Activated CD4-positive, alpha-beta T cell treated with anti-CD3 and anti-CD28 coated beads, Interleukin-2, amount 50 U/mL, for 16 hours (primary cell): ENCODE measurements around the gene TESK2.
A peak's percentile ranks its signal among the peaks of the same experiment; 100 is the strongest.
"Not testable (repeated sequence)": the region's sequence is repeated elsewhere in the genome, so short reads cannot be mapped to it uniquely, and the experiment has no call there.

ENCODE experiments used
- DNase-seq: peaks from one replicate; pipeline ENCODE4 v3.0.0-alpha.2; 2020

TESK2 gene

GRCh38 chr1:45373573-45373972, 117.4 kb downstream of the TESK2 start:
- no peak for DNase-seq

GRCh38 chr1:45370575-45370974, 120.4 kb downstream of the TESK2 start:
- no peak for DNase-seq

- no peak for DNase-seq
Observed at GRCh38 chr1:45365051-45365450, 125.9 kb downstream of the TESK2 start.

- DNase-seq: no peak
Observed at GRCh38 chr1:45364294-45364693, 126.7 kb downstream of the TESK2 start.

GRCh38 chr1:45360981-45361380, 130.0 kb downstream of the TESK2 start:
- DNase-seq: not testable (repeated sequence)

DNA sequence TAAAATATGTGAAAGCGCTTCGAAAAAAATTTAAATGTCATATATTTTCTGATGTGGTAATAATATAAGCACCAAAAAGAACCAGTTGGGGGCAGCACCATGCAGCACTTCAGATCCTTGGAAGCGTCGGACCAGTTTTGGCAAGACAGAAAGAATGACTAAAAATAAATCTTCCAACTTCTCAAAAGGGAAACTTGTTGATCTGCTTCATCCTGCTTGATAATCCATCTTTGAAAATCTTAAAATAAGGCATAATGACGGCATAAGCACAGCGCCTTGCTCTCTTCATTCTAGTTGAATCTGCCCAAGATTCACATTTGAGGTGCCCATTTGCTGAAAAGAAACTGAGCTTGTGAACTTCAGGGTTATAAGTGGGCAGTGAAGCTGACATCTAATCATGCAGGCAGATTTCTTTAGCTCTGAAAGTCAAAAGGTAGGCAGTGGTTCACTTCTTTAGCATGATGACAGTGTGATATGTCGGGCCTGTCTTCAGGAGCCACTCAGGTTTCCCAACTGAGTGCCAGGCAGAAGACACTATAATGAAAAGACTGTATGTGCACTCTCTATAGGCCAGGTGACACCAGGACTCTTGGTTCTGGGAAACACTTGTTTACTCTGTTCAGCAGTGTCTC, 131.0 kb downstream of the TESK2 start:
- DNase-seq: peak; percentile 56

DNA sequence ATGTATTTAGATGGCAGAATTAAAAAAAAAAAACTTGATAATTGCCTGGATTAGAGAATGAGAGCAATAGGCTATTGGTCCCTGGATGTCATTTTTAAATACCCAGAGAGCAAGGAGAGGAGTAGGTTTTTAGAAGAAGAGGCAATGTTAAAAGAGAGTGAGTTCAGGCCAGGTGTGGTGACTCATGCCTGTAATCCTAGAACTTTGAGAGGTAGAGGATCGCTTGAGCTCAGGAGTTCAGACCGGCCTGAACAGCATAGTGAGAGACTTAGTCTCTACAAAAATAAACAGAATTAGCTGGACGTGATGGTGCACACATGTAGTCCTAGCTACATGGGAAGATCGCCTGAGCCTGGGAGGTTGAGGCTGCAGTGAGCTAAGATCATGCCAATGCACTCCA, 134.8 kb downstream of the TESK2 start:
- no peak for DNase-seq

GRCh38 chr1:45355683-45356082, 135.3 kb downstream of the TESK2 start:
- no peak for DNase-seq

GRCh38 chr1:45354838-45355237, 136.1 kb downstream of the TESK2 start:
- DNase-seq: no peak

DNA sequence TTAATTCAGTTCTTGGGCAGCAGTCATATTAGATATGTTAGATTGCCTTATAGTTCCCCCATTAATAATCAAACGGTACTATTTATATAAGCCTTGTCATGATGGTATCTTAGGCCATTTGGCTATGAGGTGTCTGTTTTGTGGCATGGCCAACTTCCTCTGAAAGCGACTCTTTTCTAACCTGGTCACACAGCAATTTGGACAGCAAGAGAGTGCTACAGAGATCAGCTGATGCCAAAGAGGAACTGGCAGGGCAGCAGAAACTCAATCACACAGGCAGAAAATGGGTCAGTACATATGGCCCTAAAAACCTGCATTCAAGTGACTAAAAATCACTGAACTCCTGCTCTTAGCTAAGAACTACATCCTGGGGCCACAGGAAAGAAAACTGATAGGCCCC, 137.3 kb downstream of the TESK2 start:
- DNase-seq: no peak

- DNase-seq: no peak
Observed at GRCh38 chr1:45351508-45351907, 139.5 kb downstream of the TESK2 start.

DNA sequence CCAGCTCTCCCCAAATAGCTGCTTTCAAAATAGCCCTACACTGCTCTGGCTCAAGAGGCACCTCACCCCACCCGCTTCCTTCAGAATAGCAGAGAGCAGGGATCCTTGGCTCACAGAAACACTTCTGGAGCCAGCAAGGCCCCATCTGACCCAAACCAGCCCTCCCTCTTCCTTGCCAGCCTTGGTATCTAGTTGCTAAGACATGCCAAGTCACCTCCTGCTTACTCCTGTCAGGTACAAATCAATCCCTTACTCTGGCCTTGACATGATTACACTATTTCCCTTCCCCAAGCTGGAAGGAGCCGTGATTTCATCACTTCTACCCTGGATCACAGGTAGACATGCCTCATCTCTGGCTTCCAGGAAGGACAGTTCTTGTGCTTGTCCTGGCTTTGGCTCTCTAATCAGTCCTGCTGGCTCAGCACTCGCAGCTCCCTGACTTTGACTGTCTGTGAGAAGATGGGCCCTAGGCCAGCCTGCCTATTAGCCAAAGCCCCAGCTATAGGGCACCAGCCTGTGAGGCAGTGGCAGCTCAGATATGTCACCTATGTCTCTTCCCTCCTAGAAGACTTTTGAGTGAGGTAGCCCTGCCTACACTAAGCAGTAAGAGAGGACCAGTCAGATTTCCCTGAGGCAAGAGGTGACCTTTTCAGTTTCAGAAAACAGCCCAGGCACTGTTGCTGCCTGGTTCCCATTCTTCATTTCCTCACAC, 141.8 kb downstream of the TESK2 start:
- no peak for DNase-seq

- no peak for DNase-seq
Observed at GRCh38 chr1:45348609-45348965, 142.4 kb downstream of the TESK2 start.

DNA sequence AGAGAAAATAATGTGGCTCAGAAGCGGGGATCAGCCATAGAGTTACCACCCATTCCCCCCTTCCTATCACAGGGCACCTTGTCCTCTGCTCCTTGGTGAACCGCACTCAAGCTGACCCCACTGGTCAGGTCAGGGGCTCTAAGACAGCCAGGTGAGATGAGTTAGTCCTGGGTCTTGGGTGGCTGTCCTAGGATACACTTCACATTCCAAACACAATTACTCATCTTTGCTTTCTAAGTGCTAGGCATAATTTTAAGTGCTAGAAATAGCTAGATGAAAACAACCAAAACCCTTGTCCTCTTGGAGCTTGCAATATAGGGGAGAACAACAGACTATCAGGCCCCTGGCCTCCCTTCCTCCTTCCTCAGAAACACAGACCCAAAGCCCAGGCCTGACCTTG, 142.9 kb downstream of the TESK2 start:
- no peak for DNase-seq

DNA sequence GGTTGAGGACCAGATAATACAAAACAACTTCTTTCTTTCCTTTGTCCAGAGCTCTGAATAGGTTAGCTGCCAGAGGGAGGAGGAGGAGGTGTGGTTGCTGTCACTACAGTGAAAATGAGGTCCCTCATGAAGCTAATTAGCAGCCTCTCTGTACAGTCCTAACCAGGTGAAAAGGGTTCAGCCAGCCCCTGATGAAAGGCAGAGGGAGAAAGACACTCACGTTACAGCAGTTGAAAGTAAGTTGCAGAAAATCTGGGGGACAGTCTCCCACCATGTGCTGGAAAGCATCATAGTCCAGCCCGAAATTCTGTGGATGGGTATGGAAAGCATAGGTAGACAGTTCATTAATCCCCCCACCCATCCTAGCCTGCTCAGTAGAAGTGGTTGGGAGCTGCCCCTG, 144.5 kb downstream of the TESK2 start:
- no peak for DNase-seq

DNA sequence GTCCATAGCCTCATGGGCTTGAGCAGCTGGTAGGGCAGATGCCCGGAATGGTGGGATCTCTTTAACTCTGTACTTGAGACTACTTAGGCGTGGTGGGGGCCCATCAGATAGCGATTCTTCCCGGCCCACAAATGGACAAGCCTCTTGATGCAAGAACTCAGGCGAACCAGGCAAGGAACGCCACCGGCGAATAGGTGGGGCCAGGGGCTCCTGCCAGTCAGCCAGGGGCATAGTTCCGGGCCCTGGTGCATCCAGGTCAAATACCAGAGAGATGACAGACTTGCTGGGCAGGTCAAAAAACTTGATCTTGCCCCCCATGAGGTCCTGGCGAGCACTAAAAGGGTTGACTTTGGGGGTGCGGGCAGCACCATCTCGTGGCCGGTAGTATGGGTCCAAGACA, 145.9 kb downstream of the TESK2 start:
- DNase-seq: no peak

- no peak for DNase-seq
Observed at GRCh38 chr1:45344499-45344898, 146.5 kb downstream of the TESK2 start.

DNA sequence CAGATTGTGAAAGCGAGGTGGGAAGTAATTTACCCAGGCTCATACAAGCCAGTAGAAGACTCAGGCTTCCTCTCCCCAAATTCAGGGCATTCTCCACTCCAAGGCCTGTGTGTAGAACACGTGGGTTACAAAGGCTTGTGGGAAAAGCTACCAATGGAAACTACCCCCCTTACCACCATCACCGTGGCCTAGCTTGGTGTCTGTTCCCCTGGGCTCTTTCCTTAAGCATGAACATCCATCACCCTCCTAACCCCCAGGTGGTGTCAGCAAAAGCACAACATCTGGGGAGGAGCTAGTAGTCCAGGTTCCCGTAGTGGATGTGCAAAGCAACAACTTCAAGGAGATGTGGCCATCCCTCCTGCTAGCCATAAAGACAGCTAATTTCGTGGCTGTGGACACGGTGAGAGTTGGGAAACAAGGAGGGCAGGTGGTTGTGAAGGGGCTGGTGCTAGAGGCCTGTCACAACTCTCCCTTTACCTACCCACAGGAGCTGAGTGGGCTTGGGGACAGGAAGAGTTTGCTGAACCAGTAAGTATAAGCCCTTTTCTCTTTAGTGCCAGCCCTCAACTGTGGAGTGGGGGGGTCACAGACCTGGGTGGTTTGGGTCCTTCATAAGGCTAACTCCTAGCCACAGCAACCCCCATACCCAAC, 150.0 kb downstream of the TESK2 start:
- peak; percentile 44 for DNase-seq

DNA sequence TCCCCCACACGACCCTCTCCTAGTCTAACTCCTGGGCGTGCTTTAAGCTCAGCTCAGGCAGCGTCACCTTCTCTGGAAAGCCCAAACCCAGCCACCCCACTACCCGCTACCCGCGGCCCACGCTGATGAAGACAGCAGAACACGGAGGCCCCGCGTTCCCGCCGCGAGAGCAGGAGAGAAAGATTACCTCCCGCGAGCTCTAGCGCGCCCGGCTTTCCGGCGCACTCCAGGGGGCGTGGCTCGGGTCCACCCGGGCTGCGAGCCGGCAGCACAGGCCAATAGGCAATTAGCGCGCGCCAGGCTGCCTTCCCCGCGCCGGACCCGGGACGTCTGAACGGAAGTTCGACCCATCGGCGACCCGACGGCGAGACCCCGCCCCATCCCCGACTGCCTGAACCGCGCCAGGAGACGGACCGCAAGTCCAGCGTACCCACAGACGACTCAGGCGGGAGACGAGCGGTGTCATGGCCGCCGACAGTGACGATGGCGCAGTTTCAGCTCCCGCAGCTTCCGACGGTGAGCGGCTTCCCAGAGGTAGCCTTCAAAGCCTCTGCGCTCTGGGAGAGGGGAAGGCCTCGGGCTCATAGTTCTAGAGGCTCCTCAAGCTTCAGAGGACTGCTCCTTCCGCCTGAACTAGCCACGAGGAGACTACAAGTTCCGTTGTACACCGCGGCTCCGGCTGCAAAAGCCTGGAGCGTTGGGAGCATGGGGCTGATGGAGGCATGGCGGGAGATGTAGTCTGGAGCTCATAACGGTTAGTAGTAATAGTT, 151.0 kb downstream of the TESK2 start, which contains the start of the genes MUTYH and TOE1:
Gene MUTYH, minus strand, starts transcription at position 652 of the 770 bp plus-strand sequence. CDS start 5,935 bp downstream, outside the sequence.
Gene TOE1, plus strand, starts transcription at position 382 of the 770 bp plus-strand sequence. Its CDS starts 83 bp downstream, at position 465.
- DNase-seq: peak; percentile 99

- DNase-seq: no peak
Observed at GRCh38 chr1:45337630-45338325, 153.2 kb downstream of the TESK2 start.

GRCh38 chr1:45335855-45336324, 155.1 kb downstream of the TESK2 start:
- no peak for DNase-seq
